ENCODE results near the gene ANKH. TPM values are rescaled to one million over a fixed set of nuclear protein-coding genes. Genes with fewer than 3 reads are reported as not detected.

The ANKH gene
- total and polyA plus RNA-seq, 2 of the 13 experiments (the other 11 are each of a cell fraction or from before 2014, with no cell fraction given), result 25.0 to 36.0 TPM

GRCh38 chr5:14787801-14788579, 83.6 kb downstream of the ANKH start (continued):
- TF ChIP-seq SRSF9 (IDR thresholded peaks at IDR 0.05; ENCODE audit: borderline replicate concordance, insufficient read depth, low read depth, low read length, poor library complexity, severe bottlenecking), result no peak
- TF ChIP-seq ZNF569 (CRISPR knock-in tag; IDR thresholded peaks at IDR 0.05; ENCODE audit: borderline replicate concordance), result no peak
- no peak for TF ChIP-seq ZBTB4 (CRISPR knock-in tag; IDR thresholded peaks at IDR 0.05; ENCODE audit: borderline replicate concordance)
- no peak for TF ChIP-seq HOXA5 (CRISPR knock-in tag; IDR thresholded peaks at IDR 0.05)
- TF ChIP-seq RERE (CRISPR knock-in tag; IDR thresholded peaks at IDR 0.05; ENCODE audit: low read depth), result no peak
- no peak for TF ChIP-seq TBP (CRISPR knock-in tag; IDR thresholded peaks at IDR 0.05)
- no peak for TF ChIP-seq TAF15 (IDR thresholded peaks at IDR 0.05; ENCODE audit: low read depth, low read length, poor library complexity, severe bottlenecking)
- TF ChIP-seq TBX2 (CRISPR knock-in tag; IDR thresholded peaks at IDR 0.05; ENCODE audit: borderline replicate concordance), result no peak
- no peak for TF ChIP-seq FOXO1 (CRISPR knock-in tag; IDR thresholded peaks at IDR 0.05)
- no peak for TF ChIP-seq CEBPZ (IDR thresholded peaks at IDR 0.05; ENCODE audit: low read length)
